ENCODE data around the gene ARL2.
A peak's percentile ranks its signal among the peaks of the same experiment; 100 is the strongest.
"Not testable (repeated sequence)": the region's sequence is repeated elsewhere in the genome, so short reads cannot be mapped to it uniquely, and the experiment has no call there.

ARL2 gene

DNA sequence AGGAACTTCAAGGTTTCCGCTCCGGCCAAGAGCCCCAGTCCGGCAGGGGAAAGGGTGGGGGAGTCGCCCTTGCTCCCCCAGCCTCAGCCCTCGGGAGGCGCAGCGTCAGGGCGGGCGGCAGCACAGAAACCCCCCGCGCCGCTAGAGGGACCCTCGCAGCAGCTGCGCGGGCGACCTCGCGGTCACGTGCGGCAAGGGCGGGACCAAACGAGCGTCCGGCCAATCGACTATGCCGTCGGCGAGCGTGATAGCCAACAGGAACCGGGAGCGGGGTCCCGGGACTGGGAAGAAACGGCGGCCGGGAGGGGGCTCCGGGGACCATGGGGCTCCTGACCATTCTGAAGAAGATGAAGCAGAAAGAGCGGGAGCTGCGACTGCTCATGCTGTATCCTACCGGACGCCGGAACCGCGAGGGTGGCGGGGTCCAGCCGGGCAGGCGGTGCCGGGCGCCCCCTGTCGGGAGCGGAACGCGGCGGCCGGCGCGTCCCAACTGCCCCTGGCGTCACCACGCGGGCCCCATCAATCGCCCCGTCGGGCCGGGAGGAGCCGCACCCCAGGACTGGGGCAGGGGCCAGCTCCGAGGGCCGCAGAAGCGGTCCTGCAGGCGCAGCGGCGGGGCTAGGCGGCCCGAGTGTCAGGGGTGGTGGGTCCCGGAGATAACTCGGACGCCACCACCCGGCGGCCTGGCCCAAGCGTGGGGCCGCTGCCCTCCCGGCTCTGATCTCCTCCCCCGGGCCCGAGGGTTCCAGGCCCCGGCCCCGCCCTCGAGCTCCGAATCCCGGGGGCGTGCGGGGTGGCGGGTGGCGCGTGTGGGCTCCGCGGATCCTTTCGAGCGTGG lies at the start of gene ARL2:
TSS of gene ARL2 (plus strand) at position 273 of the 838 bp plus-strand sequence. CDS start at position 321, 48 bp downstream.
- peak; percentile 91 for DNase-seq

DNA sequence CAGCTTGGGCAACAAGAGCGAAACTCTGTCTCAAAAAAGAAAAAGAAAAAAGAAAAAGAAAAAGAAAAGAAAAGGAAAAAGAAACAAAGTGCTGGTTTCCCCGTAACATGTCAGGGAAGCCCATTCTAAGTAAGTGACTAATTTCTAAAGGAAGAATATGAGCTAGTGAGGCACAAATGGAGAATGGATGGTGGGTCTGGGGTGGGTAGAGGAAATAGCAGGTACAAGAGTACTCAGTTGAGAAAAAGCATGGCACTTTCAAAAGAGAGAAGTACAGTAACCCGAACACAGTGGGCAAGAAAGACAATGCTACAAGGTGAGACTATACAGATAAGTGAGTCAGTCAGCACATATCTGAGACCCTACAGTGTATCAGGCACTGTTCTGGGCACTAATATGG lies 46.6 kb upstream of the ARL2 start:
- DNase-seq: no peak

DNA sequence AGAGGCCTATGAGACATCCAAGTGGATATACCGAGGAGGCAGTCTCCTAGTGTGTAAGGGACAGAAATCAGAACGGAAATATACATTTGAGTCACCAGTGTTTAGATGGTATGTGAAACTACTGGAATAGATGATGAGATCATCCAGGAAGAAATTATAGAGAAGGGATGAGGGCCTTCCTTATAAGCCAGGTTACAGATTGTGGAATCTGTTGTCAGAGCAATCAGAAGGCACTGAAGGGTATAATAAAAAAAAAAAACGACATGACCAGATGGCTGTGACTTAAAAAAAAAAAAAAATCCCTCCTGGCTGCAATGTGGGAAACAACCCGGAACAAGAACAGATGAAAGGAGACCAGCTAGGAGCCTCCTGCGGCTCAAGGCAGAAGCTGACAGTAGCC lies 44.8 kb upstream of the ARL2 start:
- peak; percentile 93 for DNase-seq

DNA sequence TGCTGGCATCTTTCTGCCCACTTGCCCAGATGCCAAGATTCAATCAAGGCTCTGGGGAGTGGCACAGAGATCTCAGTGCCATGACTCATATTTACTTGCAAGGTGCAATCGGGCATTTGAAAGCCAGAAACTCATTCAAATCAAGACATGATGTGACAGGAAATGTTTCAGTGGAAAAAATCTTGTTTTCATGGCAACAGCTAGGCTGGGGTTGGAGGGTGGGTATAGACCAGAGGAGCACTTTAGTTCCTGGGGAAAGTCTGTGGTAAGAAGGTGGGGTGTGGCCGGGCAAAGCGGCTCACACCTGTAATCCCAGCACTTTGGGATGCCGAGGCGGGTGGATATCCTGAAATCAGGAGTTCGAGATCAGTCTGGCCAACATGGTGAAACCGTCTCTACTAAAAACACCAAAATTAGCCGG lies 43.2 kb upstream of the ARL2 start:
- peak; percentile 36 for DNase-seq

DNA sequence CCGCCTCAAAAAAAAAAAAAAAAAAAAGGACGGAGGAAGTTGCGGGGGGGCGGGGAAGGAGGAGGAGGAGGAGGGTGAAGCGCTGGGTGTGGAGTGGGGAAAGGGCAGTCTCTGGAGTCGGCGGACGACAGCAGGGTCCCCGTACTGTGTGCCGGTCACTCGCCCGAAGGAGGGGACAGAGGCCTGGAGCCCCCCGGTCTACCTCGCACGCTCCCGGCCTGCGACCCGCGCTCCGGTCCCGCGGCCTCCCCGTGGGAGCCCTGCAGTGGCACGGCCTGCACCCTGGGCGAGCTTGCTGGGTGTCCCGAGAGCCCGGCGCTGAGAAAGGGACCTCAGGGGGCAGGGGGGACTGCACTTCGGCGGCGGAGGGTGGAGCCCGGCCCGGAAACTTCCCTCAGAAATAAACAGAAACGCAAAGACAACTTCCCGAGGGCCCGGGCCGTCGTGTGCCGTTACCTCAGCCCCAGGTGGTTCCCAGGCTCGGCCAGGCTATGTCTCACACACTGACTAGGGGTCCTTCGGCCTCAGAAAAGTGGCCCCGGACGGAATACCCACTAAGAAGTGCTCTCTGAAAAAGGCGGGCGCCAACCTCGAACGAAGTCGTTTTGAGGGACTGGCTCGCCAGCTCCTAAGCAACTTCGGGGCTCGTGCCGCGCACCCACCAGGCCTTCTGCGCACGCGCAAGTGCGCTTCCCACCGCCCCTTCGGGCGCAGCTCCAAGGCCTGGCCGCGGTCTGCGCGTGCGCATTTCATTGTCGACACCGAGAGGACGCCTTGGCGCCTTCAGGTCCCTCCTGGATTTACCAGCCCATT lies 42.3 kb upstream of the ARL2 start, which contains the start of gene MAJIN:
TSS of gene MAJIN (minus strand) at position 688 of the 813 bp plus-strand sequence. CDS start 12,703 bp downstream, outside the sequence.
- DNase-seq: peak; percentile 99

DNA sequence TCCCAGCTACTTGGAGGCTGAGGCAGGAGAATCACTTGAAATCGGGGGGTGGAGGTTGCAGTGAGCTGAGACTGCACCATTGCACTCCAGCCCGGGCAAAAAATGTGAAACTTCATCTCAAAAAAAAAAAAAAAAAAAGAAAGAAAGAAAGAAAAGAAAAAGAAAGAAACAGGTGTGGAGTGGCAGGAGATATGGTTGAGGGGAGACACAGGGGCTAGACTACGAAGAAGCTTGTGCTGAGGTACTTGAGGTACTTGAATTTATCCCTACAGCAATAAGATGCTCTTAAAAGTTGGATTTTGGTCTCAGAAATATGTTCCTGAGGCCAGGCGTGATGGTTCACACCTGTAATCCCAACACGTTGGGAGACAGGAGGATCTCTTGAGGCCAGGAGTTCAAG lies 39.8 kb upstream of the ARL2 start:
- DNase-seq: no peak

DNA sequence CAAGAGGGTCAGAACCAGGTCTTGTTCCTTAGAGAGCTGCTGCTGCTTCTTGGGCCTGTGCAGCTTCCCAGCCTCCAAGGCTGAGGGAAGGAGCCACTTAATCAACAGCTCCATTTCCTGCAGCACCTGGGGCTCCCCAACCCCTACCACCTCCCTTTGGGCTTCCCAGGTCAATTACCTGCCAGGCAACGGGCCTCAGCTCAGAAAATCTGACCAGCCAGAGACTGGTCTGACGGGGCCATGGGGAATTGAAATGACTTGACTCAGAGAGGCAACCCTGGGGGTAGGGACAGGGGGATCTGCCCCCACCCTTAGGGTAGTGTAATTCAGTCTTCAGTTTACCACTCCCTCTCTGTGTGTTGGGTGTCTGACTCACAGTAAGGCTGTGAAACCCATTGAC lies 37.3 kb upstream of the ARL2 start:
- no peak for DNase-seq

DNA sequence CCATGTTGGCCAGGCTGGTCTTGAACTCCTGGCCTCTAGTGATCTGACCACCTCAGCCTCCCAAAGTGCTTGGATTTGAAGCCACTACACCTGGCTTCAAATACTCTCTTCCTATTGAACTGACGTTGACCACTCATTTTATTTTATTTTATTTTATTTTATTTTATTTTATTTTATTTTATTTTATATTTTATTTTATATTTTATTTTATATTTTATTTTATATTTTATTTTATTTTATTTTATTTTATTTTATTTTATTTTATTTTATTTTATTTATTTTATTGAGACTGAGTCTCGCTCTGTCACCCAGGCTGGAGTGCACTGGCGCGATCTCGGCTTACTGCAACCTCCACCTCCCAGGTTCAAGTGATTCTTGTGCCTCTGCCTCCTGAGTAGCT lies 30.6 kb upstream of the ARL2 start:
- DNase-seq: not testable (repeated sequence)

DNA sequence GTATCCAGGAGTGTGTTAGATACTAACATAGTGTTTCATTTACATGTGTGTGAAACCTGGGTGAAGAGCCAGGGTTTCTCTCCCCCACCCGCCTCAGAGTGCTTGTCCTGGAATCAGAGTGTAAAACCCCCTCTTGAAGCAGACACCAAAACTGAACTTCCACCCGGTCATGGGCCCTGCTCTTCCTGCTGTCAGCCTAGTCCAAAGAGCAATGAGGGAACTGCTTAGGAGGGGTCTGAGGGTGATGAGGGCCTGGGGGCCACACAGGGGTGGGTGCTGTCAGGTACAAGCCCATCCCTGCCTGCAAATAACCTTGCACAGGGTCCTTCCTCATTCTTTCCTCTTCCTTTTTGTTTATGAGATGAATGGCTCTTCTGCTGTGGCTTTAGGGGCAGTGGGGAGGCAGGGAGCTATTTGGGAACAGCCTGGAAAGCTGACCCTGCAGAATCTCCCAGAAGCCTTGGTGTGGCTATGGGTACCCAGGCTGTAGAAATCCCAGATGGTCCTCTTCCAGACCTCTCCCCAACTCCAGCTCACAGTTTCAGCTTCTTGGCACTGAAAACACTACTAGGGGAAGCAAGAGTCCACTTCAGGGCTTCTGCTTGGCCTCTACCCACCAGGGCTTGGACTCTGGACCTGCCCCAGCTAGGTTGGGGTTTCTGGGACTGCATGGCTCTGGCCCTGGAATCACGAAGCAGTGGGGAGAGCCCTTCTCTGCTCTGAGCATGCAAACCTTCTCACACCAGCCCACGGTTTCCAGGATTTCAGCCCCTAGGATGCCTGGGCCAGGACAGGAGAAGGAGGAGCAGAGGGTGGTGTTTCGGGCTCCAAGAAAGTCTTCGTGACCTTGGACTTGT lies 25.7 kb upstream of the ARL2 start:
- DNase-seq: no peak

DNA sequence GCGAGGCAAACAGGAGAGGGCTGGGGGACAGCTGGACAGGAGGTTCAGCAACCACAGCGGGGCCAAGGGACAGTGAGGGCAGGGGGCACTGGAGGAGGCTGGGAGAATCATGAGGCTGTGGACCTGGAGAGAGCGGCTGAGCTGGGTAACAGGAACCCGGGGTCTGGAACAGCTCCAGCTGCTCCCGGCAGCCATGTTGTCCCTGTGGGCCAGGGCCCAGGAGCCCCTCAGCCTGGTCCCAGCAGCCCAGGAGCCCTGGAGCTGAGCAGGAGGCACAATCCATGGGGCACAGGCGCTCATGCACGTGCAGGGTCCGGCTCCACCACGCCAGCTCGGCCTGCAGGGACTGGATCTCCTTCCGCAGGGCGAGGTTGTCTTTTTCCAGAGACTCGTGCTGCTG lies 24.5 kb upstream of the ARL2 start:
- DNase-seq: no peak

DNA sequence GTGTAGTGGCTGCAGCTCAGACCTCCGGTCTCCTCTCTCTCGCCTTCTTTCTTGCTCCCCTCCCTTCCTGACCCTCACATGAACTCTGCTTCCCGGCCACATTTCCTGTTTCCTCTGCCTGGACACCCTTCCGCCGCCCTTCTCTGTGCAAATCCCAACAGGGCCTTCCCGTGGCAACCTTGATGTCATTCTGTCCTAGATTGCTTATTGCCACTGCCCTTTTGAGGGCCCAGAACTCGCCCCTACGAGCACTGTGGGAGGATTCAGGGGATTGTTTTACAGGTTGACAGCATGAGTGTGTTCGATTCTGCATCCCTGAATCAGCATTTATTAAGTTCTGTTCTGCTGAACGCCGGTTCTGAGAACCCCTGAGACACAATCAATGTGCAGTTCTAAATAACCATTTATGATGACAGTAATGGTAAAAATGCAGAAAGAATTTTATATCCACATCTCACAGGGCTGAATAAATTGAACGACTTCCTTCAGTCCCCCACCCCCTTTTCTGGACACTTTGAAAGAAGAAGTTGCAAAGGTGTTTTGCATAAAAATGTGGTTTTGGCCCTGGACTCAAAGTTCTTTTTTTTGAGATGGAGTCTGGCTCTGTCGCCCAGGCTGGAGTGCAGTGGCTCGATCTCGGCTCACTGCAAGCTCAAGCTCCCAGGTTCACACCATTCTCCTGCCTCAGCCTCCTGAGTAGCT lies 23.6 kb upstream of the ARL2 start:
- no peak for DNase-seq

DNA sequence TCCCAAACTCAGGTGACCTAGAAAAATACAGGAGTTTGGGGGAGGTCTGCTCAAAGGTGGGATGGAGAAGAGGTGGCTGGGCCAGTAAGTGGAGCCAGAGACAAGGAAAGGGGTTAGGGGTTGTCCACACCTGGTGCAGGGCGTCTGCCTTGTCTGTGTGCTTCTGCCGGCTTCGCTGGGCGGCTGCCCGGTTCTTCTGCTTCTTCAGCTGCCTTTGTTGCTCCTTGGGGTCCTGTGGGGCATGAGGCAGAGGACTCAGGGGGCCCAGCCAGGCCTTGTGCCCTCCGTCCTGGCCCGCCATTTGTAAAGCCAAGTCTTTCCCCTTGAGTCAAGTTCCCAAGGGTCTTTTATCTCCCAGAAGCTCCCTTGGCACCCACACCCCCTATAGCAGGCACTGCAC lies 19.6 kb upstream of the ARL2 start:
- no peak for DNase-seq

DNA sequence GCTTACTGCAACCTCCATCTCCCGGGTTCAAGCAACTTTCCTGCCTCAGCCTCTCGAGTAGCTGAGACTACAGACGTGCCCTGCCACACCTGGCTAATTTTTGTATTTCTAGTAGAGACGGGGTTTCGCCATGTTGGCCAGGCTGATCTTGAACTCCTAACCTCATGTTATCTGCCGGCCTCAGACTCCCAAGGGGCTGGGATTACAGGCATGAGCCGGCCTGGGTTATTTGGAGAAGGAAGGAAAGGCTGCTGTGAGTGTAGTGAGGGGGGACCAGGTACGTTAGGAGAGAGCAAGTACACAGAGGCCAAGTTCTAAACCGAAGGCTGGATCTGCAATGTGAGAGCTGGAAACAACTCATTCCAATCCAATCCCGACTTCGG lies 17.6 kb upstream of the ARL2 start:
- no peak for DNase-seq

DNA sequence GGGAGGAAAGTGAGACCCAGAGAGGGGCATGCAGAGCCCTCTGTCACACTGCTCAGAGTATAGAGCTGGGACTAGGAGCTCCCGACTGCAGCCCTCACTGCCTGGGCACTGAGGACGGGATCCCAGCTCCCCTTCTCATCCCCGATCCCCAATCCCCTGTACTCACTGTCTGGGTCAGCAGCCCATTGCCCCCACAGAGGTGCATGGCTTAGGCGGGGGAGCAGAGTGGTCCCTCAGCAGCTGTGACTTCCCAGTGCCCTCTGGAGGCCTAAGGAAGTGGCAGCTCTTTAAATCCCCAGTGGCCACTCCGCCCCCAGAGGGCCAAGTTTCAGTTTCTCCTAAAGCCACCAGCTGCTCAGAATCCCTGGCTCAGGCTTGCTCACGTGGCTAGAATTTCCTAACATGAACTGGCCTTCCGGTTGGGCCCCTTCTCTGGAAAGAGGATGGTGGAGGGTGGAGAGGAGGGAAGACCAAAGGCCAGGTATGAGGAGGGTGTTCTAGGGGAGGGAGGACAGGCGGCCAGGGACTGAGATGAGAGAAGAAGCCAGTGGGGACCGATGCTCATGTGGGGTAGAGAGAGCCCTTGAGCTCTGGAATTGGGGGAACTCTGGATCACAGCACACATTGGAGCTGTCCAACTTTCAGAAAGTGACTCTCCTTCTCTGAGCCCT lies 17.1 kb upstream of the ARL2 start, which contains the start of gene BATF2:
TSS of gene BATF2 (minus strand) at position 262 of the 671 bp plus-strand sequence. CDS start at position 205, 57 bp downstream.
- DNase-seq: peak; percentile 91

DNA sequence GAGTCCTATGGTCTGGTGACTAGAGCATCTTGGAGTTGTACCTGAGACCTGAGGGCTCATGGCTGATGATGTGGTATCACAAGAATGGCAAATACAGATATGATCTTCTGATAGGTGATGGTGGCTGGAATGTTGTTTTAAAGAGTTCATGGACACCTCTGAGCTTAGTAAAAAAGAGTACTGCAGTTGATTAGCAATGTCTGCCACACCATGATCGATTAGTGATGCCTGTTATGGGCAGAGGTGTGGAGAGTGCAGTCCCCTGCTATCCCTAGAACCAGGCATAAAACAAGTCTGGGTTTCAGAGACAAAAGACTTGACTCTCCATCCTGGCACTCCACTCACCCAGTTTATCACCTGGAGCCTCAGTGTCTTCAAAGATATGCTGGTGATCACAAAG lies 15.8 kb upstream of the ARL2 start:
- peak; percentile 48 for DNase-seq

DNA sequence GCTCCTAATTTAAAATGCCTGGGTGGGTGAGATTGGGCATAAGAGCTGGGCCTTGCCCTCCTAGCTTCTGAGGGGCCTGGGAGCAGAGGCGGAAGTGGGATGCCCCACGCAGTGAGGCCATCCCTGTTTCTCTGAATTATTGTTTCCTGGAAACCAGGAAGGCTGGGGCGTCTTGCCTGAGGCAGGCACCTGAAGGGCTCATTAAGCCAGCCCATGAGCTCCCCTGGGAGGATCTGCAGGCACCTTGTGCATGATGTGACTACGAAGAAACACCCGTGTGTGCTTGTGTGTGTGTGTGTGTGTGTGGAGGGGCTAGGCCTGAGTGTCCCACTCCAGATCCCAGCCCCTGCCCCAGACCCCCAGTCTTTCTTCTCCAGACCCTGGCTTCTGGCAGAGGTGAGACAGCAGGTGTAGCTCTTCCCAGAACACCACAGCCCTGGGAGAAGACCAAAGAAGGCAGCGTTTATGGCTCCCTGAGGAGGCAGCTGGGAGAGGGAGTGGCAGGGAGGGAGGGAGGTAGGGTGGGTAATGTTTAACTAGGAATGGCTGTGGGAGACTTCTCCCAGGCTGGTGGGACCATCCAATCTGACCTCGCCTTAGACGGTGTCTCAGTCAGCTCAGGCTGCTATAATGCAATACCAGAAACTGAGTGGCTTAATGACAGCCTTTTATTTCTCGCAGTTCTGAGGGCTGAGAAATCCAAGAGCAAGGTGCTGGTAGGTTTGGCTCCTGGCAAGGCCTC lies 15.1 kb upstream of the ARL2 start:
- peak; percentile 68 for DNase-seq

DNA sequence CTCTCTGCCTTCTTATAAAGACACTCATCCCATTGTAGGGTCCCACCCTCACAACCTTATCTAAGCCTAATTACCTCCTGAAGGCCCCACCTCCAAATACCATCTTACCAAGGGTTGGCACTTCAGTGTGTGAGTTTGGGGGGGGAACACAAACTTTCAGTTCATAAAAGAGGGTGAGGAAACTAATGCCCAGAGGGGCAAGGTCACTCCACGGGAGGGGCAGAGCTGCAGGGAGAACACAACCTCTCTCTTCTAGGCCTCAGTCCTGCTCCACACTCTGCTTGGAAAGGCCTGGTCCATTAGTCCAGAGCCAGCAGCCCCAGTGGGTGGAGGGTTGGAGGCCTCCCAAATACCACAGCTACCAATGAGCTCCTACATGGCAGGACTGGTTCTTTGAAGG lies 14.5 kb upstream of the ARL2 start:
- DNase-seq: no peak

DNA sequence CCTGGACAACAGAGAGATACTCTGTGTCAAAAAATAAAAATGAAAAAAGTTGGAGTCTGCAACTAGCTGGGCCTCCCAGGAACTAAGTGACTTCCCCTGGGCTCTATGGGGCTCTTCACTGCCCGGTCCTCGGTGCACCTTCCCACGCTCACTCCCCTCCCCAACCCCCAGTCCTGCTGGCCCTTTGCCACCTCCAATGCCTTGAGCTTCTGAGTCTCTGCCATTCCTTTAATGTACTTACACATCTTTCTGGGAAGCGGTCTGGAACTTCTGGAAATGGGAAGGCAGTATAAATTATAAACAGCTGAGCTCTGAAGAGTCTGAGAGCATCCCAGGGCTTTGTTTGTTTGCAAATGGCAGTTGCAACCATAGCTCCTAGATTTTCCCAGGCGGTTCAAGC lies 11.3 kb upstream of the ARL2 start:
- DNase-seq: no peak

DNA sequence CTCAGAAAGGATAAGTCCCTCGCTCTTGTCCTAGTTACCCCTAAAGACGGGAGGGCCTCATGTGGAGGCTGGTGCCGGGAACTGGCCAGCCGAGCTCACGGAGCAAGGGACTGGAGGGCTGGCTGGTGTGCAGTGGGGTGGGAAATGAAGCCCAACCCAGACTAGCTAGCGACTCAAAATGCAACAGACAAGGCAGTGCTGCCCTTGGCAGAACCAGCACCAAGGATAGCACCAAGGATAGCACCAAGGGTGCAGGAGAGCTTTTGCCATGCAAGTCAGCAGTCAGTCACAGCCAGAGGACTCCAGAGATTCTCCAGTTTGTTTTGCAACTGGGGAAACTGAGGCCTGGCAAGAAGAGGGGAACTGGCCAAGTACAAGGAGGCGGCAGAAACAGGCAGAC lies 10.7 kb upstream of the ARL2 start:
- no peak for DNase-seq

DNA sequence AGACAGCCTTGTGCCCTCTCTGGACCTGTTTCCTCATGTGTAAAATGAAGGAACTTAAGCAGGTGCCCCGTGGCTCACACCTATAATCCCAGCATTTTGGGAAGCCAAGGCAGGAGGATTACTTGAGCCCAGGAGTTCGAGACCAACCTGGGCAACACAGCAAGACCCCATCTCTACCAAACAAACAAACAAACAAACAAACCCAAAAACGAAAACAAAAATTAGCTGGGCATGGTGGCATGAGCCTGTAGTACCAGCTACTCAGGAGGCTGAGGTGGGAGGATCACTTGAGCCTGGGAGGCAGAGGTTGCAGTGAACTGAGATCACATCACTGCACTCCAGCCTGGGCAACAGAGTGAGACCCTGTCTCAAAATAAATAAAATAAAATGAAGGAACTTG lies 10.0 kb upstream of the ARL2 start:
- not testable (repeated sequence) for DNase-seq

DNA sequence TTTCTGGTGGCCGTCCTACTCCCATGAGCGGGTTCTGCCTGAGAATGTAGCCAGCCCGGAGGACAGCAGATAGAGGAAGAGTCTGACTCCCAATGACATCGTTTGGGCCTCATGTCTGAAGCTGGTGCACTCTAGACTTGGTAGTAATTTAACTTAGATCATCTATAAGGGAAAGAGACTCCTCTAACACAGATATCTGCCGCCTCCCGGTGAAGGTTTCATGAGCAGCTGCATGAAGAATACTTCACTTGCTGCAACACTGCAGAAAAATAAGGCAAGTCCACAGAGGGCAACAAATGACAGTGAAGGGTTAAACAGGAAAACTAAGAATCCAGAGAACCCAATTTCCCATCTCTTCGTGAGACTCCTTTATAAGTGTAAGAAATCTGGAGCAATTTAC lies 5.9 kb upstream of the ARL2 start:
- no peak for DNase-seq

Data from DMS53 (cell line).